Calu3 (cell line): Measurements from ENCODE around the gene CLASP1. TPM values are rescaled to one million over a fixed set of nuclear protein-coding genes. Genes with fewer than 3 reads are reported as not detected.
A peak's percentile ranks its signal among the peaks of the same experiment; 100 is the strongest.

ENCODE experiments used
- BruUV-seq: library from RNA; stranded (reverse); fragments of 400-500 nt; replicated peaks from 2 replicates; lab custom pipeline; 2021; lab: Mats Ljungman, UMichigan
- CTCF ChIA-PET: fragments of 300-600 bp; sonication (Branson Sonifier 250); formaldehyde crosslinking; loops from one replicate; lab custom pipeline; 2022; ENCODE audit warnings: antibody characterized with exemption; lab: Charles Lee
- DNase-seq: peaks from one replicate; pipeline ENCODE4 v3.0.0; 2022
- H3K27ac Mint-ChIP-seq: one replicate; pipeline ENCODE4 v1.8.0; 2022; ENCODE audit warnings: mixed read lengths; ENCODE audit not compliant: unreplicated experiment
- H3K27me3 Mint-ChIP-seq: one replicate; pipeline ENCODE4 v1.8.0; 2022; ENCODE audit warnings: mixed read lengths; ENCODE audit not compliant: unreplicated experiment
- H3K36me3 Mint-ChIP-seq: one replicate; pipeline ENCODE4 v1.8.0; 2022; ENCODE audit warnings: mild to moderate bottlenecking, moderate library complexity, mixed read lengths; ENCODE audit not compliant: insufficient read depth, unreplicated experiment
- H3K4me1 Mint-ChIP-seq: one replicate; pipeline ENCODE4 v1.8.0; 2022; ENCODE audit warnings: mild to moderate bottlenecking, low read depth, mixed read lengths; ENCODE audit not compliant: unreplicated experiment
- H3K4me3 Mint-ChIP-seq: one replicate; pipeline ENCODE4 v1.8.0; 2022; ENCODE audit warnings: mild to moderate bottlenecking, low read depth, moderate library complexity, mixed read lengths; ENCODE audit not compliant: unreplicated experiment
- H3K9me3 Mint-ChIP-seq: one replicate; pipeline ENCODE4 v1.8.0; 2022; ENCODE audit warnings: low read depth, mixed read lengths; ENCODE audit not compliant: unreplicated experiment
- intact Hi-C: fragments of 100-400 bp; cut with micrococcal nuclease; formaldehyde crosslinking; loops from one replicate; pipeline ENCODE4 v1.10.0; 2022; ENCODE audit not compliant: unreplicated experiment
- total RNA-seq: library from RNA; stranded (reverse); gene quantifications from 2 replicates; pipeline ENCODE4 v1.2.3, GENCODE V29; 2022
- TF ChIP-seq, protein P1 (sequence below): fragments of 200-600 bp; IDR thresholded peaks from one replicate; pipeline ENCODE4 v1.8.0; 2022; ENCODE audit warnings: antibody characterized with exemption; ENCODE audit not compliant: unreplicated experiment

CLASP1 gene
- total RNA-seq, 1 experiment from 2014 or later: 59.7 TPM

DNA sequence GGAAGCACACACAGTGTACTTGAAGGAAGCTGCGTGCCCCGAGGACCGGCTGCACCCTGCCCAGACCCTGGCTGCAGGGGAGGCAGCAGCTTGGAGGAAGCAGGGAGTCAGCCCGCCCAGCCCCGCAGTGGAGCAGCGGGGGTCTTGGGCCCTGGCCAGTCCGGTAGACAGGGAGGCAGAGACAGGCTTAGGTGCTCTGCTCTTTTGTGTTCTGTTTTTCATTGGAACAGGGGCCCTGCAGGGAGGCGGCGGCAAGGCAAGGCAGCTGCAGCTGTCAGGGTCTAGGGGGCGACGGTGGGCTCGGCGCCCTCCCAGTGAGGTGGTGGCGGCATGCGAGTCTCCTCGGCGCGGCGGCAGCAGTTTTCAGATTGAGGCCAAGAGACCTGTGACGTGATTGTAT is 311.0 kb downstream of the CLASP1 start:
- intact Hi-C loops: no loop called here
- no peak overlapping the region for H3K4me3 Mint-ChIP-seq
- H3K4me1 Mint-ChIP-seq: peaks cover 41% of the 10 kb centered on the region
- no peaks in the 10 kb centered on the region for H3K27me3 Mint-ChIP-seq
- no TSS peak for BruUV-seq
- TF ChIP-seq, protein P1, sequence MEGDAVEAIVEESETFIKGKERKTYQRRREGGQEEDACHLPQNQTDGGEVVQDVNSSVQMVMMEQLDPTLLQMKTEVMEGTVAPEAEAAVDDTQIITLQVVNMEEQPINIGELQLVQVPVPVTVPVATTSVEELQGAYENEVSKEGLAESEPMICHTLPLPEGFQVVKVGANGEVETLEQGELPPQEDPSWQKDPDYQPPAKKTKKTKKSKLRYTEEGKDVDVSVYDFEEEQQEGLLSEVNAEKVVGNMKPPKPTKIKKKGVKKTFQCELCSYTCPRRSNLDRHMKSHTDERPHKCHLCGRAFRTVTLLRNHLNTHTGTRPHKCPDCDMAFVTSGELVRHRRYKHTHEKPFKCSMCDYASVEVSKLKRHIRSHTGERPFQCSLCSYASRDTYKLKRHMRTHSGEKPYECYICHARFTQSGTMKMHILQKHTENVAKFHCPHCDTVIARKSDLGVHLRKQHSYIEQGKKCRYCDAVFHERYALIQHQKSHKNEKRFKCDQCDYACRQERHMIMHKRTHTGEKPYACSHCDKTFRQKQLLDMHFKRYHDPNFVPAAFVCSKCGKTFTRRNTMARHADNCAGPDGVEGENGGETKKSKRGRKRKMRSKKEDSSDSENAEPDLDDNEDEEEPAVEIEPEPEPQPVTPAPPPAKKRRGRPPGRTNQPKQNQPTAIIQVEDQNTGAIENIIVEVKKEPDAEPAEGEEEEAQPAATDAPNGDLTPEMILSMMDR: no peak
- DNase-seq: no peak
- no peak overlapping the region for H3K27ac Mint-ChIP-seq
- H3K9me3 Mint-ChIP-seq: no peaks in the 10 kb centered on the region
- CTCF ChIA-PET: no interaction called here
- H3K36me3 Mint-ChIP-seq: peaks cover 37% of the 10 kb centered on the region

GRCh38 chr2:121336528-121337294 is 312.6 kb downstream of the CLASP1 start:
- peaks cover 28% of the 10 kb centered on the region for H3K4me1 Mint-ChIP-seq
- CTCF ChIA-PET: interaction anchor here (1.2 to 2.4 kb wide), 2 partner anchors 19 to 208 kb away, joined by 3 to 14 read pairs; no protein-coding TSS in a partner anchor
- H3K36me3 Mint-ChIP-seq: peaks cover 40% of the 10 kb centered on the region
- no peak overlapping the region for H3K4me3 Mint-ChIP-seq
- H3K9me3 Mint-ChIP-seq: no peaks in the 10 kb centered on the region
- TF ChIP-seq, protein P1: no peak
- DNase-seq: no peak
- intact Hi-C loops: no loop called here
- BruUV-seq: no TSS peak
- H3K27ac Mint-ChIP-seq: peak overlapping the region; percentile 83
- no peaks in the 10 kb centered on the region for H3K27me3 Mint-ChIP-seq

DNA sequence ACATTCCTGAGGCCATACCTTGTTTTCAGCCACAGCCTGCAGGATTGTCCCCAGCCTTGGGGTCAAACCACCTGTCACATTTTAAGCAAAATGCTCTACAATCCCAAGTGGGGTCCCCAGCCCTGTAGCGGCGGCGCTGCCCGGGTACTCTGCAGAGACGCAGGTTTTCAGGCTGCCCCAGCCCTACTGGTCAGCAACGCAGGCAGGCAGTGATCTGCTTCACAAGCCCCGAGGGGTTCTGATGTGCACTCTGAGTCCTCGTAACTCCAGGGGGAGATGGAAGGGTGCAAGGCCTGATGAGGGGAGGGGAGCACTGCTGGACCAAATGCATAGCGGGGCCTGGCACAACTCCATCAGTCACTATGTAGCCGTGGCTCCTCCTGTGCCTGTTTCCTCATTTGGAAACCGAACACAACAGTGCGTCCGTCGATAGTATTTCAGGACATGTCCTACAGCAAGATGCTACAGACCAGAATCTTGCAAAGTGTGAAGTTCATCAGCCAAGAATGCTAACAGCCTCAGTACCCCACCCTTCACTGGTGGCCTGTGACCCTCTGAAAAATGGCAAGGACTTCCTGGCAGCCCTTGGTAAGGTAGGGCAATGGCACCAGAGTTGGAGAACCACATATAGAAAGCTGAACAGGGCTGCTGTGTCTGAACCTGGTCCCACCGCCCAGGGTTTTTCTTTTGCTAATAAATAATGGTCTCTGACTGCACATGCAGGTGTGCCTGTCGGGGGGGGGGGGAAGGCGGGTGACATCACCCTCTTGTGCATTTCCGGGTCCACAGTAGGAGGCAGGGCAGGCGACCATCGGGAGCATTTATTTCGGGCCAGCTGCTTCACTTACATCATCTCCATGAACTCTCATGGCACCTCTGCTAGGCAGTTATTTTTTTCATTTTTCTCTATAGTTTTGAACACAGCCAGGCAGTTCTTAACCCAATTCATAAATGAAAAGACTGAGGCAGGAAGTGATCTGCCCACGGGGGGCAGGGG is 313.7 kb downstream of the CLASP1 start:
- Mint-ChIP-seq H3K27me3 (no peaks in the 10 kb centered on the region), H3K4me1 (peaks cover 28% of the 10 kb centered on the region), H3K36me3 (peaks cover 38% of the 10 kb centered on the region), H3K4me3 (peak overlapping the region; percentile 8), H3K27ac (peak overlapping the region; percentile 83), H3K9me3 (no peaks in the 10 kb centered on the region)
- CTCF ChIA-PET: interaction anchor here (0.5 to 2.4 kb wide), 3 partner anchors 31 to 207 kb away, joined by 4 to 14 read pairs (median 5); no protein-coding TSS in a partner anchor
- intact Hi-C loops: no loop called here
- DNase-seq: peak; percentile 40
- BruUV-seq: no TSS peak
- TF ChIP-seq, protein P1: no peak

DNA sequence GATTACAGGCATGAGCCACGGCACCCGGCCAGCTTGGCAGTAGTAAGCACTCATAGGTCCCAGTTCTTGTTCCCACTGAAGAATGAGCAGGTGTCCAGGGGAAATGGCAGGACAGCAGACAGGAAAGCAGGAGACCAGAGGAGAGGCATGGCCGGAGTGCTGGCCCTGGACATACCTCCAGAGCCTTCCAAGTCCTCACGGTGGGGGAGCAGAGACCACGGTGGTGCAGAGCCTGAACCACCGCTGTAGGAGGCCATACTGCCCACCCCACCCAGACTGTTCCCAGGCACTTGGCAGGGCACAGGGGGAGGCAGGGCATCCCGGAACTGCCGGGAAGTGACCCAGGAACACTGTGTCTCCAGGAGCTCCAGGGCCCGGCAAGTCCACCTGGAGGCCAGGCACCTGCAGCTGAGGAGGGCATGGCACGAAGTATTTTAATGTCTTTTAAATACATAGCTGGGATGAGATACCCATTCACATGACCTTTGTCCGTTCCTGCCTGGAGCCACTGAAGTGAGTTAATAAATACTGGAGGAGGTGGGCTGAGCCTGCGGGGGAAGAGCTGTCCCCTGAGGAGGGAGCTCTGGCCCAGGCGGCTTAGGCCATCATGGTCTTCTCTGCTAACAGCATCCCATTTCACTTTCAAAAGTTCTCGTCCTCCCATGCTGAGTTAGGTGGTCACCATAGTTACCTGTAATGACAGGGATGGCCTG is 314.5 kb downstream of the CLASP1 start:
- Mint-ChIP-seq H3K36me3 (peaks cover 30% of the 10 kb centered on the region), H3K27me3 (no peaks in the 10 kb centered on the region), H3K9me3 (no peaks in the 10 kb centered on the region), H3K27ac (no peak overlapping the region), H3K4me3 (no peak overlapping the region), H3K4me1 (peaks cover 28% of the 10 kb centered on the region)
- no TSS peak for BruUV-seq
- CTCF ChIA-PET: interaction anchor here (1.6 kb wide), 1 partner anchor 206 kb away, joined by 5 read pairs; no protein-coding TSS in a partner anchor
- TF ChIP-seq, protein P1: no peak
- intact Hi-C loops: no loop called here
- DNase-seq: no peak
